ENCODE results near the gene ARID1B. TPM values are rescaled to one million over a fixed set of nuclear protein-coding genes. Genes with fewer than 3 reads are reported as not detected.

The ARID1B gene
- total RNA-seq, 1 donor from 2014 or later: 47.3 TPM

GRCh38 chr6:157240960-157241311 is 463.8 kb downstream of the ARID1B start:
- H3K27me3 ChIP-seq (ENCODE audit: control insufficient read depth, insufficient read depth, low read length): peaks cover 10% of the 10 kb centered on the region
- no peaks in the 10 kb centered on the region for H3K36me3 ChIP-seq (ENCODE audit: control insufficient read depth, insufficient read depth, low read length)
- no peak for DNase-seq (ENCODE audit: low read depth)
- no peak for TF ChIP-seq CTCF (IDR thresholded peaks at IDR 0.05; ENCODE audit: insufficient read depth, low read length, poor library complexity, severe bottlenecking)
- no peak overlapping the region for H3K4me3 ChIP-seq (ENCODE audit: low read depth, low read length)

- no peak for DNase-seq (ENCODE audit: low read depth)
- no peak for TF ChIP-seq CTCF (IDR thresholded peaks at IDR 0.05; ENCODE audit: insufficient read depth, low read length, poor library complexity, severe bottlenecking)
- no peaks in the 10 kb centered on the region for H3K27me3 ChIP-seq (ENCODE audit: control insufficient read depth, insufficient read depth, low read length)
- no peak overlapping the region for H3K4me3 ChIP-seq (ENCODE audit: low read depth, low read length)
- no peaks in the 10 kb centered on the region for H3K36me3 ChIP-seq (ENCODE audit: control insufficient read depth, insufficient read depth, low read length)
These were observed 465.6 kb downstream of the ARID1B start for GRCh38 chr6:157242791-157243190.

GRCh38 chr6:157244175-157244574 is 467.0 kb downstream of the ARID1B start:
- no peak for DNase-seq (ENCODE audit: low read depth)
- no peak for TF ChIP-seq CTCF (IDR thresholded peaks at IDR 0.05; ENCODE audit: insufficient read depth, low read length, poor library complexity, severe bottlenecking)
- H3K4me3 ChIP-seq (ENCODE audit: low read depth, low read length): no peak overlapping the region
- H3K27me3 ChIP-seq (ENCODE audit: control insufficient read depth, insufficient read depth, low read length): no peaks in the 10 kb centered on the region
- H3K36me3 ChIP-seq (ENCODE audit: control insufficient read depth, insufficient read depth, low read length): no peaks in the 10 kb centered on the region

- Histone ChIP-seq H3K4me3 (ENCODE audit: low read depth, low read length) (no peak overlapping the region), H3K27me3 (ENCODE audit: control insufficient read depth, insufficient read depth, low read length) (no peaks in the 10 kb centered on the region), H3K36me3 (ENCODE audit: control insufficient read depth, insufficient read depth, low read length) (no peaks in the 10 kb centered on the region)
- DNase-seq (ENCODE audit: low read depth): no peak
- TF ChIP-seq CTCF (IDR thresholded peaks at IDR 0.05; ENCODE audit: insufficient read depth, low read length, poor library complexity, severe bottlenecking): no peak
These were observed 467.6 kb downstream of the ARID1B start for GRCh38 chr6:157244780-157245179.

- H3K27me3 ChIP-seq (ENCODE audit: control insufficient read depth, insufficient read depth, low read length): no peaks in the 10 kb centered on the region
- no peak for TF ChIP-seq CTCF (IDR thresholded peaks at IDR 0.05; ENCODE audit: insufficient read depth, low read length, poor library complexity, severe bottlenecking)
- DNase-seq (ENCODE audit: low read depth): no peak
These were observed 468.3 kb downstream of the ARID1B start for GRCh38 chr6:157245436-157245835.

GRCh38 chr6:157246048-157246630 is 469.0 kb downstream of the ARID1B start:
- TF ChIP-seq CTCF (IDR thresholded peaks at IDR 0.05; ENCODE audit: insufficient read depth, low read length, poor library complexity, severe bottlenecking): no peak

More at GRCh38 chr6:157245436-157245835, 468.3 kb downstream of the ARID1B start:
- no peaks in the 10 kb centered on the region for H3K36me3 ChIP-seq (ENCODE audit: control insufficient read depth, insufficient read depth, low read length)
- H3K4me3 ChIP-seq (ENCODE audit: low read depth, low read length): no peak overlapping the region

More at GRCh38 chr6:157246048-157246630, 469.0 kb downstream of the ARID1B start:
- no peaks in the 10 kb centered on the region for H3K36me3 ChIP-seq (ENCODE audit: control insufficient read depth, insufficient read depth, low read length)
- H3K4me3 ChIP-seq (ENCODE audit: low read depth, low read length): no peak overlapping the region
- no peak for DNase-seq (ENCODE audit: low read depth)
- no peaks in the 10 kb centered on the region for H3K27me3 ChIP-seq (ENCODE audit: control insufficient read depth, insufficient read depth, low read length)
